Osteocyte (in vitro differentiated cells): ENCODE data around the gene SYT7. TPM values are rescaled to one million over a fixed set of nuclear protein-coding genes. Genes with fewer than 3 reads are reported as not detected.

Experiments
- DNase-seq: peaks from one replicate; pipeline ENCODE4 v3.0.0; 2021; ENCODE audit warnings: mixed read lengths; ENCODE audit not compliant: unreplicated experiment; ENCODE audit errors: extremely low spot score
- H3K27ac Mint-ChIP-seq: one replicate; pipeline ENCODE4 v1.8.0; 2021; ENCODE audit warnings: mild to moderate bottlenecking, mixed read lengths; ENCODE audit not compliant: unreplicated experiment
- H3K27me3 Mint-ChIP-seq: one replicate; pipeline ENCODE4 v1.8.0; 2021; ENCODE audit warnings: mixed read lengths; ENCODE audit not compliant: unreplicated experiment
- H3K36me3 Mint-ChIP-seq: one replicate; pipeline ENCODE4 v1.8.0; 2021; ENCODE audit warnings: mixed read lengths; ENCODE audit not compliant: unreplicated experiment
- H3K4me1 Mint-ChIP-seq: one replicate; pipeline ENCODE4 v1.8.0; 2021; ENCODE audit warnings: mixed read lengths; ENCODE audit not compliant: unreplicated experiment
- H3K4me3 Mint-ChIP-seq: one replicate; pipeline ENCODE4 v1.8.0; 2021; ENCODE audit warnings: mild to moderate bottlenecking, moderate library complexity, mixed read lengths; ENCODE audit not compliant: unreplicated experiment
- H3K9me3 Mint-ChIP-seq: one replicate; pipeline ENCODE4 v1.8.0; 2021; ENCODE audit warnings: mixed read lengths; ENCODE audit not compliant: unreplicated experiment
- CTCF ChIP-seq: fragments of 200-600 bp; sonication (generic); IDR thresholded peaks from 2 replicates; pipeline ENCODE4 v1.5.0; 2021; ENCODE audit warnings: antibody characterized with exemption, mild to moderate bottlenecking, moderate library complexity
- total RNA-seq: library from RNA; stranded (reverse); gene quantifications from 2 replicates; pipeline ENCODE4 v1.2.1, GENCODE V29; 2021

Gene SYT7
- total RNA-seq, 1 donor from 2014 or later = 0.11 TPM

- Mint-ChIP-seq H3K9me3 (peaks cover 3% of the 10 kb centered on the region), H3K27ac (no peak overlapping the region), H3K36me3 (peaks cover 3% of the 10 kb centered on the region), H3K4me1 (peaks cover 7% of the 10 kb centered on the region), H3K27me3 (peaks cover 37% of the 10 kb centered on the region), H3K4me3 (no peak overlapping the region)
- TF ChIP-seq CTCF = no peak
- DNase-seq = no peak
Observed at GRCh38 chr11:61609000-61609979, 28.4 kb upstream of the SYT7 start.

GRCh38 chr11:61607920-61608599, 27.2 kb upstream of the SYT7 start:
- Mint-ChIP-seq H3K27ac (no peak overlapping the region), H3K36me3 (peaks cover 3% of the 10 kb centered on the region), H3K4me1 (peaks cover 2% of the 10 kb centered on the region), H3K27me3 (peaks cover 37% of the 10 kb centered on the region), H3K9me3 (peaks cover 3% of the 10 kb centered on the region), H3K4me3 (no peak overlapping the region)
- TF ChIP-seq CTCF = no peak
- DNase-seq = no peak

GRCh38 chr11:61607426-61607825, 26.6 kb upstream of the SYT7 start:
- TF ChIP-seq CTCF = no peak
- Mint-ChIP-seq H3K27ac (no peak overlapping the region), H3K4me1 (peaks cover 2% of the 10 kb centered on the region), H3K9me3 (peaks cover 3% of the 10 kb centered on the region), H3K36me3 (peaks cover 3% of the 10 kb centered on the region), H3K4me3 (no peak overlapping the region), H3K27me3 (peaks cover 37% of the 10 kb centered on the region)
- no peak for DNase-seq

GRCh38 chr11:61603667-61604066, 22.8 kb upstream of the SYT7 start:
- Mint-ChIP-seq H3K9me3 (no peaks in the 10 kb centered on the region), H3K27ac (no peak overlapping the region), H3K4me3 (no peak overlapping the region), H3K4me1 (peaks cover 7% of the 10 kb centered on the region), H3K27me3 (peaks cover 25% of the 10 kb centered on the region), H3K36me3 (no peaks in the 10 kb centered on the region)
- no peak for TF ChIP-seq CTCF
- DNase-seq = no peak
